Sigmoid colon (tissue), 7 donors: Measurements from ENCODE around the gene CEP85L. TPM values are rescaled to one million over a fixed set of nuclear protein-coding genes. Genes with fewer than 3 reads are reported as not detected.

ENCODE experiments used
- DNase-seq: peaks from one replicate; pipeline ENCODE4 v3.0.0-alpha.2; 2019
- H3K27ac ChIP-seq, 4 donors: fragments of 200-600 bp; sonication (generic); one replicate each; pipeline ENCODE4 v1.5.1; 2016 to 2019; ENCODE audit warnings: mild to moderate bottlenecking in 1 of 4
- H3K27me3 ChIP-seq, 3 donors: fragments of 200-600 bp; sonication (generic); one replicate each; pipeline ENCODE4 v1.5.1; 2019; ENCODE audit warnings: mild to moderate bottlenecking in 1 of 3
- H3K36me3 ChIP-seq, 4 donors: fragments of 200-600 bp; sonication (generic); one replicate each; pipeline ENCODE4 v1.5.1; 2016 to 2019
- H3K4me1 ChIP-seq, 4 donors: fragments of 200-600 bp; sonication (generic); one replicate each; pipeline ENCODE4 v1.5.1; 2017 to 2019
- H3K4me3 ChIP-seq, 4 donors: fragments of 200-600 bp; sonication (generic); one replicate each; pipeline ENCODE4 v1.5.1; 2017 to 2019; ENCODE audit warnings: mild to moderate bottlenecking in 2 of 4, moderate library complexity in 1 of 4
- H3K9me3 ChIP-seq, 4 donors: fragments of 200-600 bp in 3 of 4; sonication (generic) in 3 of 4; one replicate each; pipeline versions ENCODE4 v1.5.1 to v1.6.1; 2013 to 2019
- EP300 ChIP-seq, 4 donors: sonication (generic); formaldehyde crosslinking; IDR thresholded peaks; one replicate each; pipeline ENCODE4 v1.6.1; 2017; ENCODE audit warnings: antibody characterized with exemption in 4 of 4
- POLR2A ChIP-seq, 2 donors: fragments of 450-650 bp; IDR thresholded peaks; one replicate each; pipeline ENCODE4 v1.6.1; 2016; ENCODE audit warnings: antibody characterized with exemption in 2 of 2, mild to moderate bottlenecking in 2 of 2, moderate library complexity in 2 of 2
- POLR2AphosphoS5 ChIP-seq, 4 donors: sonication (generic); formaldehyde crosslinking; IDR thresholded peaks; one replicate each; pipeline ENCODE4 v1.6.1; 2017; ENCODE audit warnings: antibody characterized with exemption in 4 of 4
- WGBS, 2 donors: extraction: QIAGEN DNeasy Blood & Tissue Kit; methylation state at CpG; one replicate each; pipeline ENCODE4 v1.1.7; 2013; 5-methylcytosine and 5-hydroxymethylcytosine counted together
- intact Hi-C: fragments of 100-400 bp; cut with DNase I; formaldehyde crosslinking; loops from one replicate; pipeline ENCODE4 v1.15.1; 2023
- polyA plus RNA-seq, 3 donors: library from polyadenylated mRNA; stranded (reverse); fragments of 200-250 nt; gene quantifications; one replicate each; pipeline ENCODE4 v1.2.3, GENCODE V29; 2013
- total RNA-seq, 4 donors: library from RNA; depleted of rRNA; stranded (reverse); fragments of >200 nt; gene quantifications; one replicate each; pipeline ENCODE4 v1.1.0, GENCODE V29; 2016
- TF ChIP-seq, protein P1 (sequence below), 4 experiments: fragments of 450-650 bp in 3 of 4; fragments of 200-600 bp in 1 of 4; IDR thresholded peaks; one replicate each; pipeline ENCODE4 v1.5.1; 2016 to 2019; ENCODE audit warnings: antibody characterized with exemption in 4 of 4, mild to moderate bottlenecking in 3 of 4, moderate library complexity in 2 of 4
- donor health status: healthy with polysubstance abuse.
- donor health status: Bipolar disorder and iron deficiency.
- donor health status: healthy.

The CEP85L gene
- total and polyA plus RNA-seq, 7 donors, result 0.23 to 17.4 (median 12.8) TPM

DNA sequence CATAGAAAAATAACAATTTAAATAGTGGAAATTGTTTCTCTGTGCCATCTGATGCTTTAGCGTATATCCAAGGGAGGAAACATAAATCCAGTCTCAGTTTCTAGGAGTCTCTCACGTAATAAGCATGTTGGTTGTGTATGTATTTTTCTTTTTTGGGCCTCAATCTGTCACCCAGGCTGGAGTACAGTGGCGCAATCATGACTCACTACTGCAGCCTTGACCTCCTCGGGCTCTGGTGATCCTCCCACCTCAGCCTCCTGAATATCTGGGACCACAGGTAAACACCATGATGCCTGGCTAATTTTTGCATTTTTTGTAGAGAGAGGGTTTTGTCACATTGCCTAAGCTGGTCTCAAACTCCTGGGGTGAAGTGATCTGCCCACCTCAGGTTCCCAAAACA is 181.9 kb downstream of the CEP85L start:
- TF ChIP-seq POLR2A (IDR thresholded peaks at IDR 0.05) (no peak), EP300 (IDR thresholded peaks at IDR 0.05) (no peak), POLR2AphosphoS5 (IDR thresholded peaks at IDR 0.05) (no peak)
- TF ChIP-seq, protein P1, sequence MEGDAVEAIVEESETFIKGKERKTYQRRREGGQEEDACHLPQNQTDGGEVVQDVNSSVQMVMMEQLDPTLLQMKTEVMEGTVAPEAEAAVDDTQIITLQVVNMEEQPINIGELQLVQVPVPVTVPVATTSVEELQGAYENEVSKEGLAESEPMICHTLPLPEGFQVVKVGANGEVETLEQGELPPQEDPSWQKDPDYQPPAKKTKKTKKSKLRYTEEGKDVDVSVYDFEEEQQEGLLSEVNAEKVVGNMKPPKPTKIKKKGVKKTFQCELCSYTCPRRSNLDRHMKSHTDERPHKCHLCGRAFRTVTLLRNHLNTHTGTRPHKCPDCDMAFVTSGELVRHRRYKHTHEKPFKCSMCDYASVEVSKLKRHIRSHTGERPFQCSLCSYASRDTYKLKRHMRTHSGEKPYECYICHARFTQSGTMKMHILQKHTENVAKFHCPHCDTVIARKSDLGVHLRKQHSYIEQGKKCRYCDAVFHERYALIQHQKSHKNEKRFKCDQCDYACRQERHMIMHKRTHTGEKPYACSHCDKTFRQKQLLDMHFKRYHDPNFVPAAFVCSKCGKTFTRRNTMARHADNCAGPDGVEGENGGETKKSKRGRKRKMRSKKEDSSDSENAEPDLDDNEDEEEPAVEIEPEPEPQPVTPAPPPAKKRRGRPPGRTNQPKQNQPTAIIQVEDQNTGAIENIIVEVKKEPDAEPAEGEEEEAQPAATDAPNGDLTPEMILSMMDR (IDR thresholded peaks at IDR 0.05), result no peak
- DNase-seq, result no peak
- Histone ChIP-seq H3K36me3 (peaks cover 0 to 50% (median 0%) of the 10 kb centered on the region in 4 donors), H3K4me1 (no peaks in the 10 kb centered on the region), H3K27ac (no peak overlapping the region), H3K4me3 (no peak overlapping the region), H3K9me3 (no peaks in the 10 kb centered on the region), H3K27me3 (no peaks in the 10 kb centered on the region)
- intact Hi-C loops, result no loop called here
- WGBS, 2 donors, result 90 to 95% methylated on average over 4 of the region's 4 CpGs

DNA sequence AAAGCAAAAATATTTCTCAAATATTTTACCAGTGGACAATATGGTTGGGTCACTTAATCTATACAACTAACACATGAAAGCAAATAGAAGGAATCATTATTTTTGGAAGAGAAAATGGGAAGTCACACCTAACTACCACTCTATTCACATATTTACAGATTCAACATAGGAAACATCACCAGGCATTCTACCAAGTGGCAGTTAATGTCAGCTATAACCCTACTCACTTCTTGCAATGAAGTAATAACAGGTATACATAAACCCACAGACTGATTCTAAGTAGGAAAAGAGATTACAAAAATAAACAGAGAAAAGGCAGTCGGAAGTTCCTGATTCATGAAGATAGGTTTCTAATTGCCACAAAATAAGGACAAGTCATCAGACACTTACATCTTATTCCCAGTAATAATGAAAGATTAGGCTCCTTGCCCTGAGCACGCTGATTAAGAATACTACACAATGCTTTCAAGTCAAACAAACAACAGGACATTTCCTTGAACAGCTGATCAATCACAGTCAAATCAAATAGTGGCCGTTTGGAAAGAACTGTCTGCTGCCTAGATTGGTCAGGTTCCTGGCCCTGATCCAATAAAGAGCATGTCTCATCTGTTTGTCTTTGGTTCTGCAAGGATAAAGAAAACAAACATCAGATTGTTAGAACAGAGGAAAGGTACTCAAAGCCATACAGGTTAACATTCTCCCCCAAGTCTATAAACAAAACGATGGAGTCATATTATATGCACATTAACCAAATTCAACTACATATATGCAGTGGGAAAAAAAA is 182.5 kb downstream of the CEP85L start:
- intact Hi-C loops, result no loop called here
- no peak for TF ChIP-seq POLR2A (IDR thresholded peaks at IDR 0.05)
- TF ChIP-seq, protein P1 (IDR thresholded peaks at IDR 0.05), result no peak
- TF ChIP-seq POLR2AphosphoS5 (IDR thresholded peaks at IDR 0.05), result no peak
- no peak for TF ChIP-seq EP300 (IDR thresholded peaks at IDR 0.05)
- Histone ChIP-seq H3K4me1 (no peaks in the 10 kb centered on the region), H3K4me3 (no peak overlapping the region), H3K27me3 (no peaks in the 10 kb centered on the region), H3K36me3 (peaks cover 0 to 50% (median 0%) of the 10 kb centered on the region in 4 donors), H3K9me3 (no peaks in the 10 kb centered on the region), H3K27ac (no peak overlapping the region)
- 26 to 69% methylated on average over 4 of the region's 4 CpGs for WGBS, 2 donors
- DNase-seq, result no peak

DNA sequence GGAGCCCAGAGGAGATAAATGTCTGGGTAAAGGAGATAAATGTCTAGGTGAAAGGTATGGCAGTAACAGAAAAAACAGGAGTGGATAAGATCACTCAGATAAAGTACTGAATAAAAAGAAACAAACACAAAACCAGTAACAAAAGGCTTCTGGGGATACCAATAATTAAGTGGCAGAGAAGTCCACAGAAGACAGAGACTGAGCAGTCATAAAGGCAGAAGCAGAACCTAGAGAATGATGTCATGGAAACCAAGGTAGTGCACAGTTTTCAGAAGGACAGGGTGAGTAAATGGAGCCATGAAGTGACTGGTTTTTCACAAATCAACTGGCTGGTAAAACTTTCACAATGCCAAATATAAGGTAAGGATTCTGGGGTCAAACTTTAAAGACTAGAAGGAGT is 184.2 kb downstream of the CEP85L start:
- peaks cover 0 to 50% (median 0%) of the 10 kb centered on the region in 4 donors for H3K36me3 ChIP-seq
- TF ChIP-seq EP300 (IDR thresholded peaks at IDR 0.05), result no peak
- H3K27me3 ChIP-seq, result no peaks in the 10 kb centered on the region
- no peak for DNase-seq
- intact Hi-C loops, result no loop called here
- H3K27ac ChIP-seq, result no peak overlapping the region
- no peak overlapping the region for H3K4me3 ChIP-seq
- H3K9me3 ChIP-seq, result no peaks in the 10 kb centered on the region
- H3K4me1 ChIP-seq, result no peaks in the 10 kb centered on the region

DNA sequence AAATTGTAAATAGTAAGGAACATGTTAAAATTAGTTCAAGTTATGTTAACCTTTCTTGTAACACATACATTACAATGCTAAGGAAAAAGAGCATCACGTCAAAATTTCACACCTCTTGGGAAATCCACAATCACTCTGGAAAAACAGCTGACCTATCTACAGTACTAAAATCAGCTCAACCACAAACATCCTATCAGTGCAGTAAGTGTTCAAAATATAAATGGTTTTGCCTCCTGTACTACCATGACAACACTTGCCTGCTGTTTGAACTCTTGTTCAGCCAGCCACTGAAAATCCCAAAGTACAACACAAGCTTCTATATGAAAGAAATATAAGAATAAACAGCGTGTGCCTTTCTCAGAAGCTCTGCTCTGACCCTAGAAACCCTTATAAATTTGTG is 186.8 kb downstream of the CEP85L start:
- Histone ChIP-seq H3K9me3 (no peaks in the 10 kb centered on the region), H3K4me1 (no peaks in the 10 kb centered on the region), H3K27ac (no peak overlapping the region), H3K27me3 (no peaks in the 10 kb centered on the region), H3K4me3 (no peak overlapping the region), H3K36me3 (peaks cover 0 to 46% (median 0%) of the 10 kb centered on the region in 4 donors)
- intact Hi-C loops, result no loop called here
- TF ChIP-seq POLR2AphosphoS5 (IDR thresholded peaks at IDR 0.05), result no peak
- TF ChIP-seq, protein P1 (IDR thresholded peaks at IDR 0.05), result no peak
- TF ChIP-seq EP300 (IDR thresholded peaks at IDR 0.05), result no peak
- TF ChIP-seq POLR2A (IDR thresholded peaks at IDR 0.05), result no peak
- no peak for DNase-seq
- 87 to 90% methylated on average over 2 of the region's 2 CpGs for WGBS, 2 donors

DNA sequence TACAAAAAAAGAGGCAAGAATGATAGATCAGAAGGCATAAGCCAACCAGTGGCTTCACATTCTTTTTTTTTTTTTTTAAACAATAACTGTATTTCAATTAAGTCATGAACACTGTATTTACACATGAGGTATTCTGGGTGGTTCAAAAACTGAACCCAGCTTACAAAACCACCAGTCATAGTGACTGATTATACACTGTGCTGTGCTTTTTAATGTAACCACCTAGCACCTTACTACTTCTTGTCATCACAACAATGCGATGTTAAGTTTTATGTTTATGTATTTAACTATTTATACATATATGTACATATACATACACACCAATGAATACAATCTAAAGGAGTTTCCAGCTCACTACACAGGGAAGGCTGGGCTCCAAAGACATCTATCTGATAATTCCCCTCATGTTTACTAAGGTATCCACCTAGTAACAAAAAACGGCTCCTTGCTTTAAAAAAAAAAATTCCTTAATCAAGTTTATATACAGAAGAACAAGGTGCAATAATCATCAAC is 190.4 kb downstream of the CEP85L start:
- DNase-seq, result no peak
- H3K4me3 ChIP-seq, result no peak overlapping the region
- H3K27me3 ChIP-seq, result no peaks in the 10 kb centered on the region
- intact Hi-C loops, result no loop called here
- no peak overlapping the region for H3K27ac ChIP-seq
- TF ChIP-seq, protein P1 (IDR thresholded peaks at IDR 0.05), result no peak
- TF ChIP-seq EP300 (IDR thresholded peaks at IDR 0.05) (no peak), POLR2A (IDR thresholded peaks at IDR 0.05) (no peak), POLR2AphosphoS5 (IDR thresholded peaks at IDR 0.05) (no peak)
- 67 to 83% methylated on average over 2 of the region's 2 CpGs for WGBS, 2 donors
- no peaks in the 10 kb centered on the region for H3K4me1 ChIP-seq
- no peaks in the 10 kb centered on the region for H3K9me3 ChIP-seq
- peaks cover 0 to 15% (median 0%) of the 10 kb centered on the region in 4 donors for H3K36me3 ChIP-seq
